ENCODE results near the gene MTIF3.

GRCh38 chr13:27483421-27483820 lies 33.1 kb upstream of the MTIF3 start:
- TF ChIP-seq, protein P1, sequence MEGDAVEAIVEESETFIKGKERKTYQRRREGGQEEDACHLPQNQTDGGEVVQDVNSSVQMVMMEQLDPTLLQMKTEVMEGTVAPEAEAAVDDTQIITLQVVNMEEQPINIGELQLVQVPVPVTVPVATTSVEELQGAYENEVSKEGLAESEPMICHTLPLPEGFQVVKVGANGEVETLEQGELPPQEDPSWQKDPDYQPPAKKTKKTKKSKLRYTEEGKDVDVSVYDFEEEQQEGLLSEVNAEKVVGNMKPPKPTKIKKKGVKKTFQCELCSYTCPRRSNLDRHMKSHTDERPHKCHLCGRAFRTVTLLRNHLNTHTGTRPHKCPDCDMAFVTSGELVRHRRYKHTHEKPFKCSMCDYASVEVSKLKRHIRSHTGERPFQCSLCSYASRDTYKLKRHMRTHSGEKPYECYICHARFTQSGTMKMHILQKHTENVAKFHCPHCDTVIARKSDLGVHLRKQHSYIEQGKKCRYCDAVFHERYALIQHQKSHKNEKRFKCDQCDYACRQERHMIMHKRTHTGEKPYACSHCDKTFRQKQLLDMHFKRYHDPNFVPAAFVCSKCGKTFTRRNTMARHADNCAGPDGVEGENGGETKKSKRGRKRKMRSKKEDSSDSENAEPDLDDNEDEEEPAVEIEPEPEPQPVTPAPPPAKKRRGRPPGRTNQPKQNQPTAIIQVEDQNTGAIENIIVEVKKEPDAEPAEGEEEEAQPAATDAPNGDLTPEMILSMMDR (IDR thresholded peaks at IDR 0.05) = no peak
- no peak for TF ChIP-seq YY1 (IDR thresholded peaks at IDR 0.05; ENCODE audit: low read depth)
- TF ChIP-seq REST (IDR thresholded peaks at IDR 0.05; ENCODE audit: low read depth, low read length) = no peak
